NCI-H2029 treated with DMSO at 0.1 percent for 48 hours (cell line): ENCODE results near the gene TWIST2.

Experiments
- DNase-seq: peaks from one replicate; lab custom pipeline; 2025; lab: John Stamatoyannopoulos, UW

TWIST2 gene

GRCh38 chr2:238905224-238905623, 57.3 kb downstream of the TWIST2 start:
- no peak for DNase-seq

DNA sequence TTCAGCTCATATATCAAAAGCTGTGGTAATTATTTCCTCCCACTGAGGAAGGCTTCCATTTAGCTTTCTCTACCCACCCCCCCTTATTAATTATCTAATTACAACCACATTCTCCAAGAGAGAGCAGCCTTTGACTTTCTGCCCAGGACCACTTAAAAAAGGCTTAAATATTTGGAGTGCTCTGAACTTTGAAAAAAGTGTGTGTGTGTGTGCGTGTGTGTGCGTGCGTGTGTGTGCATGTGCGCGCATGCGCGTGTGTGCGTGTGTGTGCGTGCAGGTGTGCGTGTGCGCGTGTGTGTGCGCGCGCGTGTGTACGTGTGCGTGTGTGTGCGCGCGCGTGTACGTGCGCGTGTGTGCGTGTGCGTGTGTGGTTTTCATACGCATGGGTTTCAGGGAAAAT, 57.8 kb downstream of the TWIST2 start:
- DNase-seq: no peak

GRCh38 chr2:238906254-238906935, 58.5 kb downstream of the TWIST2 start:
- DNase-seq: no peak

- DNase-seq: no peak
Measured at GRCh38 chr2:238906936-238907716, 59.2 kb downstream of the TWIST2 start.

- no peak for DNase-seq
Measured at GRCh38 chr2:238907717-238908173, 59.9 kb downstream of the TWIST2 start.

GRCh38 chr2:238908960-238909951, 61.4 kb downstream of the TWIST2 start:
- DNase-seq: no peak

DNA sequence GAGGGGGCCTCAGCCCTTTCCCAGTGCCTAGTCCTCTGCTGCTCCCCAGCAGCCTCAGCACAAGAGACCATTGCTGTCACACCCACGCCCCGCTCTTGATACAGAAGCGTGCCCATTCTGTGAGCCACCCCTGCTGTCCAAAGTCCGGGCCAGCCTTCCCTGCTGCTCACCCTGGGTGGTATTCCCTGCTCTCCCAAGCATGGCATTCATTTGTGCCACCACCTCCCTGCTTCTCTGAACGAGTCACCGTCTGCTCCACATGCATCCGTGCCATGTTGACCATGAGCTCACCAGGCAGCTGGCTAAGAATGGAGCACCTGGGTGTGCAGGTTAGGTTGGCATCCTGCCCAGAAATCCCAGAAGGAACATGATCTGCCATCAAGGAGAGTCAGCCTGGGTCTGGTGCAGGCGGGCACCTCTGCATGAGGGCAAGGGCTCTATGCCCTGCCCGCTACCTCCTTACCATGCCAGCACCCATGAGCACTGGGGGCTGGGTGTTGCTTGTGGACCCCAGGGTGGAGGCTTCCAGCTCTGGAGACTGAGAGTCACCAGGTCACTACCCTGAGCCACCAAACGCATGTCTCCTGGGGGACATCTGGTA, 63.0 kb downstream of the TWIST2 start:
- peak; percentile 64 for DNase-seq

GRCh38 chr2:238911376-238912227, 63.7 kb downstream of the TWIST2 start:
- DNase-seq: no peak

GRCh38 chr2:238912228-238912915, 64.5 kb downstream of the TWIST2 start:
- DNase-seq: no peak

- DNase-seq: no peak
Measured at GRCh38 chr2:238912916-238913875, 65.3 kb downstream of the TWIST2 start.

DNA sequence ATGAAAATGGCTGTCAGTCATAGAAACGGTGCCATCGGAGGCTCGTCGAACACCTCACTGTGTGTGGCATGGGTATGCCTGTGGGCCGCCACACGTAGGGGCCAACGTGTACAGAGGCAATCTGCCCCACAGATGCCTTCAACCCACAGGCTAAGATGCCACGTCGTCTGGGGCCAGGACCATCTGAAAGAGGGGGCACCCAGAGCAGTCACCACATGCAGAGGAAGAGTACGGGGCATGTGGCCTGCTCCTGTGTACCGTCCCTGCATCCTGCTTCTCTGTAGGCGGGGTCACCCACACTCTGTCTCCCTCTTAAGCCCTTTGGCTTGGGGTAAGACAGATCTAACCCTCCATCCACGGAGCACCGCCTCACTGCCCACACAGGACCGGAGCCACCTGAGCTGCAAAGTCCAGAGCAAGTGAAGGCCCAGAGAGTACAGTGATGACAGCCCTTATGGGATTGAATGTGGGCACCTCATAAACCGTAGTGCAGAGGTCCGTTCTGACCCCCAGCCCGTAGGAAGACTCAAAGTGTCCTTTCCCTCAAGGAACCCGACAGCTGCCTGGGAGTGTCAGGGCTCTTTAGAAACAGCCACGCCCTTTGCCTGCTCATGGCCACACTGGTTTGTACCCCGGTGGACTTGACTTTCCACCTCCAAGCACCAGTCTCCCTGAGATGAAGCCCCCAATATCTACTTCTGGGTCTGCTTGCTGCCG, 66.2 kb downstream of the TWIST2 start:
- DNase-seq: no peak

DNA sequence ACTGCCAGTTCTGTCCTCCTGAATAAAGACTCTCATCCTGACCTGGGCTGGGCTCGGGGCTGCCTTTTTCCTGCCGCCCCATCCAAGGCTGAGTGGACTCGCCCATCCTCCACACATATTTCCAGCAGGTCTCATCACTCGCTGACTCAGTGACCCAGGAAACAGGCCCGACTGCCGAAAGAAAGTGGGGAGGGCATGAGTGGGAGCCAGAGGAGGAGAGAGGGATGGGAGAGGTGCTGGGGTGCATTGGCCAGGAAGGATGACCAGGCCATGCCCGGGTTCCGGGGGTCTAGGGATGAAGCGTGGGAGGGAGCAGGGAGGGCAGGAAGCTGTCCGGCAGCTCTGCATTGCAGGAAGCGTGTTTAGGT, 66.7 kb downstream of the TWIST2 start:
- no peak for DNase-seq

DNA sequence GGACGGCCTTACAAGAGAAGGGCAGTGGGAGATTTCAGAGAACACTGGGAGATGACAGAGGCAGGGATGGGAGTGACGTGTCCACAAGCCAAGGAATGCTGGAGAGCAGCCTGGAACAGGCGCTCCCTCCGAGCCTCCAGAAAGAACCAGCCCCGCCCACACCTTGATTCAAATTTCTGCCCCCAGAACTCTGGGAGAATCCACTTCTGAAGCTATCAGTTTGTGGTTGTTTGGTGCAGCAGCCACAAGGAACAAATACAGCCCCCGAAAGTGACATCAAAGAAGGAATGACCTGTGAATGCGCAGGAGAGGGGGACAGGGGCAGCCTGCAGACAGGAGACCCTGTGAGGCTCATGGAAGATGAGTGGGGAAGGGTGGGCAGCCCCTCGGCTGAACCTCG, 67.3 kb downstream of the TWIST2 start:
- DNase-seq: no peak

DNA sequence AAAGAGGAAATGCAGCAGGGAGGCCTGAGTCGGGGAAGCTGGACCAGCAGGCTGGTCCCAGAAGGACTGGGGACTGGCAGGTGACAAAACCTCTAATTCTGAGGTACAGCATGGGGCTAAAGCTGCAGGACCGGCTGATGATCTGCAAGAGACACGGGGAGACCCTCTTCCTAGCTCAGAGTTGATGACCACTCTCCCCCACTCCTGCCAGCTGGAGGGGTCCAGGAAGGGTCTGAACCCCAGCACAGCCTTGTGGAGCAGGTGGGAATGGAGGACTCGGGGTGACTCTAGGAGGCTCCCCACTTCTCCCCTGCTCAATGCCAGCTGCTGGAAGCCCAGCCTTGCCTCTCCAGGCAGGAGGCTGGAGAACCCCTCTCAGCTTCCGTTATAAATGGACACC, 67.7 kb downstream of the TWIST2 start:
- no peak for DNase-seq

DNA sequence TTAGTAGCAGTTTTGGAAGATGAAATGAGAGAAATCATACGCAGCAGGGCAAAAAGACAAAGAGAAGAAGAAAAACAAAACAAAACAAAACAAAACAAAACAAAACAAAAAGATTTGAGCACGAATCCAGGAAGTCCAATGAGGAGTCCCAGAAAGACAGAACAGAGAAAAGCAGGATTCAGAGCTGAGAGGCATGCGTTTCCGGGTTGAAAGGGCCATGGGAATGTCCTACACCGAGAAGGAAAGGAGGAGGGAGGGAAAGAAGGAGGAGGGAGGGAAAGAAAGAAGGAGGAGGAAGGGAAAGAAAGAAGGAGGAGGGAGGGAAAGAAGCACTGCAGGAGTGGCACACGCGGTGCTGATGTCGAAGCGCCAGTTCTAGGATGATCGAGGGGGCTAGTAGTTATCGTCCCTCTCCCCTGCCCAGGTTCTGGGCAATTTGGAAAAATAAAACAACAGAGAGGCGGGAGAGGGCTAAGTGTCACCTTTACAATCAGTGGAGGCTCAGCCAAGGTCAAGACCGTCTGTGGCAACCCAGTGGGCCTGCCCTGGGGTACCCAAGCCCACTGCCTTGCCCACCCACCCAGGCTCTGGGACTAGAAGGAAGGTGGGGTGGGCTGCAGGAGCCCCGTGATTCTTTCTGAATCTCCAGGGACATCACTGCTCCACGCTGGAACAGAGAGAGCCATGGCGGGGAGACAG, 68.4 kb downstream of the TWIST2 start:
- no peak for DNase-seq

GRCh38 chr2:238916875-238917590, 69.1 kb downstream of the TWIST2 start:
- DNase-seq: no peak

GRCh38 chr2:238919307-238919706, 71.4 kb downstream of the TWIST2 start:
- no peak for DNase-seq
